Neutrophil (primary cell): ENCODE results near the gene ULBP1.
A peak's percentile ranks its signal among the peaks of the same experiment; 100 is the strongest.
"Not testable (repeated sequence)": the region's sequence is repeated elsewhere in the genome, so short reads cannot be mapped to it uniquely, and the experiment has no call there.

Source experiments
- H3K27ac ChIP-seq: fragments of 200-600 bp; sonication (generic); 2 replicates; pipeline ENCODE4 v1.5.1; 2016; ENCODE audit warnings: mild to moderate bottlenecking, moderate library complexity
- H3K27me3 ChIP-seq: fragments of 200-600 bp; sonication (generic); 2 replicates; pipeline ENCODE4 v1.6.0; 2016; ENCODE audit warnings: mild to moderate bottlenecking
- H3K36me3 ChIP-seq: fragments of 200-600 bp; sonication (generic); 2 replicates; pipeline ENCODE4 v1.5.1; 2017
- H3K4me1 ChIP-seq, 2 experiments: fragments of 200-600 bp in 1 of 2; sonication (generic) in 1 of 2; 1 replicate in 1 of 2; 2 replicates in 1 of 2; pipeline versions ENCODE4 v1.5.1 to v1.6.1; 2013 to 2016; ENCODE audit warnings: low read depth in 1 of 2, low read length in 1 of 2, mild to moderate bottlenecking in 1 of 2, moderate library complexity in 1 of 2; ENCODE audit not compliant: control insufficient read depth in 1 of 2, insufficient read depth in 1 of 2
- H3K4me3 ChIP-seq, 2 experiments: fragments of 200-600 bp in 1 of 2; sonication (generic) in 1 of 2; 1 replicate in 1 of 2; 2 replicates in 1 of 2; pipeline ENCODE4 v1.5.1; 2013 to 2016; ENCODE audit warnings: low read depth in 1 of 2, low read length in 1 of 2, mild to moderate bottlenecking in 1 of 2, moderate library complexity in 1 of 2
- H3K9me3 ChIP-seq: fragments of 200-600 bp; sonication (generic); 2 replicates; pipeline ENCODE4 v1.5.1; 2016
- CTCF ChIP-seq: fragments of 200-600 bp; sonication (generic); IDR thresholded peaks from 2 replicates; pipeline ENCODE4 v1.5.1; 2016; ENCODE audit warnings: antibody characterized with exemption

The ULBP1 gene

GRCh38 chr6:149940672-149940982, 23.1 kb upstream of the ULBP1 start:
- H3K4me1 ChIP-seq, result peaks cover 16 to 24% of the 10 kb centered on the region in 2 experiments
- peaks cover 90% of the 10 kb centered on the region for H3K27me3 ChIP-seq
- H3K9me3 ChIP-seq, result no peaks in the 10 kb centered on the region
- H3K36me3 ChIP-seq, result no peaks in the 10 kb centered on the region
- H3K4me3 ChIP-seq, result no peak overlapping the region
- TF ChIP-seq CTCF, result no peak
- no peak overlapping the region for H3K27ac ChIP-seq

- Histone ChIP-seq H3K27me3 (peaks cover 86% of the 10 kb centered on the region), H3K4me3 (peak within 1 kb of the TSS; percentile 55 to 60), H3K27ac (no peak within 1 kb of the TSS), H3K4me1 (peaks cover 16 to 24% of the 10 kb centered on the region in 2 experiments), H3K36me3 (no peaks in the 10 kb centered on the region), H3K9me3 (no peaks in the 10 kb centered on the region)
- no peak for TF ChIP-seq CTCF
Measured at GRCh38 chr6:149941583-149942460, 21.9 kb upstream of the ULBP1 start, which contains the start of gene ULBP2. Gene ULBP2 (plus strand): TSS chr6:149942014. CDS start chr6:149942073, 59 bp downstream.

GRCh38 chr6:149942461-149942829, 21.3 kb upstream of the ULBP1 start:
- H3K27me3 ChIP-seq, result peaks cover 82% of the 10 kb centered on the region
- H3K4me1 ChIP-seq, result peaks cover 16 to 24% of the 10 kb centered on the region in 2 experiments
- H3K4me3 ChIP-seq, result peak overlapping the region in 1 of 2 experiments; percentile 60
- no peaks in the 10 kb centered on the region for H3K36me3 ChIP-seq
- no peaks in the 10 kb centered on the region for H3K9me3 ChIP-seq
- H3K27ac ChIP-seq, result no peak overlapping the region
- TF ChIP-seq CTCF, result no peak

- H3K9me3 ChIP-seq, H3K4me3 ChIP-seq, H3K36me3 ChIP-seq, H3K27ac ChIP-seq: not testable (repeated sequence)
- Histone ChIP-seq H3K4me1 (peaks cover 14 to 23% of the 10 kb centered on the region in 2 experiments), H3K27me3 (peaks cover 82% of the 10 kb centered on the region)
Measured at GRCh38 chr6:149943321-149943720, 20.4 kb upstream of the ULBP1 start.

GRCh38 chr6:149945276-149945675, 18.5 kb upstream of the ULBP1 start:
- Histone ChIP-seq H3K27me3 (peaks cover 82% of the 10 kb centered on the region), H3K4me1 (peaks cover 4 to 13% of the 10 kb centered on the region in 2 experiments)
- not testable (repeated sequence) for H3K36me3 ChIP-seq, H3K27ac ChIP-seq, H3K4me3 ChIP-seq, H3K9me3 ChIP-seq

GRCh38 chr6:149946631-149947030, 17.1 kb upstream of the ULBP1 start:
- H3K9me3 ChIP-seq, H3K4me1 ChIP-seq, H3K4me3 ChIP-seq, H3K27ac ChIP-seq, H3K36me3 ChIP-seq: not testable (repeated sequence)
- peaks cover 82% of the 10 kb centered on the region for H3K27me3 ChIP-seq

GRCh38 chr6:149947533-149947932, 16.2 kb upstream of the ULBP1 start:
- H3K9me3 ChIP-seq, H3K27ac ChIP-seq, H3K36me3 ChIP-seq, H3K4me3 ChIP-seq, H3K4me1 ChIP-seq: not testable (repeated sequence)
- H3K27me3 ChIP-seq, result peaks cover 82% of the 10 kb centered on the region
